Measurements from ENCODE around the gene CNTNAP2. TPM values are rescaled to one million over a fixed set of nuclear protein-coding genes. Genes with fewer than 3 reads are reported as not detected.

Gene CNTNAP2
- total and polyA plus RNA-seq, 2 of the 4 experiments (the other 2 are of a cell fraction), result not detected

DNA sequence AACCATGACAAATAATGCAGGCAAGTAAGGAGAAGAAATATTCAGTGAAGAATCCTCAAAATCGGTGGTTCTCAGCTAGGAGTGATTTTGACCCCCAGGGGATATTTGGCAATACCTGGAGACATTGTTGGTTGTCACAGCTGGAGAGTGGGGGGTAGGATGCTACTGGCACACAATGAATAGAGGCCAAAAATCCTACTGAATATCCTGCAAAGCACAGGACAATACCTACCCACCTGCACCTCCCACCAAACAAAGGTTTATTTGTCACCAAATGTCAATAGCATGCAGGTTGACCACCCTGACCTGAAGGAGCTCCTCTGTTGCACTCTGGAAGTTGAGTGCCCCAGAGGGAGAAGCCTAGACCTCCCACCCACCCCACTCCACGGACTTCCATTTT is 1028.6 kb downstream of the CNTNAP2 start:
- Histone ChIP-seq H3K23ac (ENCODE audit: low read depth, low read length) (no peak overlapping the region), H3K9ac (ENCODE audit: low read depth, low read length) (no peak overlapping the region), H2BK5ac (ENCODE audit: low read depth, low read length, poor library complexity, severe bottlenecking) (no peak overlapping the region), H2AFZ (replicated peaks; ENCODE audit: low read length, poor library complexity) (no peak overlapping the region), H4K20me1 (ENCODE audit: insufficient read depth, low read length) (no peaks in the 10 kb centered on the region), H4K5ac (ENCODE audit: low read depth, low read length) (no peak overlapping the region), H4K91ac (ENCODE audit: insufficient read depth, low read depth, low read length) (no peak overlapping the region), H2BK15ac (ENCODE audit: low read depth, low read length) (no peak overlapping the region), H3K79me1 (ENCODE audit: low read depth in 1 of 2, low read length in 2 of 2) (no peaks in the 10 kb centered on the region), H3K9me1 (ENCODE audit: insufficient read depth, low read length) (no peaks in the 10 kb centered on the region), H3K18ac (ENCODE audit: low read depth, low read length) (no peak overlapping the region), H2AK5ac (ENCODE audit: low read depth, low read length) (no peak overlapping the region), H2BK20ac (ENCODE audit: low read depth, low read length) (no peak overlapping the region), H3K4me2 (ENCODE audit: low read depth, low read length) (no peak overlapping the region), H3K4me3 (ENCODE audit: insufficient read depth, low read depth, low read length) (no peak overlapping the region), H3K9me3 (ENCODE audit: control insufficient read depth, insufficient read depth, low read length) (peaks cover 15% of the 10 kb centered on the region), H3K14ac (replicated peaks; ENCODE audit: low read depth, low read length) (no peak overlapping the region), H3K4ac (ENCODE audit: low read depth, low read length) (no peak overlapping the region), H2AK9ac (replicated peaks; ENCODE audit: low read depth, low read length, poor library complexity) (no peak overlapping the region), H3K4me1 (ENCODE audit: control insufficient read depth, insufficient read depth, low read length) (no peaks in the 10 kb centered on the region), H4K8ac (ENCODE audit: low read depth in 2 of 2, low read length in 2 of 2) (no peak overlapping the region), H2BK120ac (ENCODE audit: low read depth, low read length) (no peak overlapping the region), H3K56ac (ENCODE audit: extremely low read depth, insufficient read depth, low read length) (no peak overlapping the region), H3K27ac (ENCODE audit: insufficient read depth, low read length) (no peak overlapping the region), H3K36me3 (ENCODE audit: control insufficient read depth, insufficient read depth, low read length) (no peaks in the 10 kb centered on the region), H3K27me3 (ENCODE audit: control insufficient read depth, insufficient read depth, low read length) (no peaks in the 10 kb centered on the region)
- ChIA-PET CTCF (no interaction called here), POLR2A (ENCODE audit: unreplicated experiment) (no interaction called here)
- in situ Hi-C loops (cut with MboI; ENCODE audit: low sequenced_read_pairs), result no loop called here
- ATAC-seq (ENCODE audit: low read depth) (no peak), DNase-seq (no peak)
- intact Hi-C loops (cut with micrococcal nuclease), result no loop called here
- TF ChIP-seq NFE2L2 (IDR thresholded peaks at IDR 0.05; ENCODE audit: low read depth, low read length), result no peak
- no peak for TF ChIP-seq RCOR1 (IDR thresholded peaks at IDR 0.05; ENCODE audit: insufficient replicate concordance, low read length)
- no peak for TF ChIP-seq MAFK (IDR thresholded peaks at IDR 0.05; ENCODE audit: low read depth, low read length)
- no peak for TF ChIP-seq RFX5 (IDR thresholded peaks at IDR 0.05; ENCODE audit: low read depth, low read length)
- no peak for TF ChIP-seq MAZ (IDR thresholded peaks at IDR 0.05; ENCODE audit: borderline replicate concordance, low read depth, low read length)
- no peak for TF ChIP-seq USF2 (IDR thresholded peaks at IDR 0.05; ENCODE audit: low read depth, low read length)
- dilution Hi-C loops (cut with HindIII; ENCODE audit: low sequenced_read_pairs, unreplicated experiment), result no loop called here
- WGBS, 2 experiments (ENCODE audit: extremely low coverage in 2 of 2, insufficient read length in 1 of 2), result no CpG with 5 or more reads among the region's 2 CpGs
- no TSS peak for BruUV-seq (replicated peaks)
